ENCODE results near the gene DNM3.

The DNM3 gene

GRCh38 chr1:172122381-172122780 is 281.1 kb downstream of the DNM3 start:
- DNase-seq (ENCODE audit: low read depth) = no peak
- H3K4me3 ChIP-seq (replicated peaks; ENCODE audit: low read depth, low read length) = no peak overlapping the region
- TF ChIP-seq CTCF (IDR thresholded peaks at IDR 0.05; ENCODE audit: low read length, missing control alignments) = no peak

GRCh38 chr1:172125250-172125649 is 284.0 kb downstream of the DNM3 start:
- no peak overlapping the region for H3K4me3 ChIP-seq (replicated peaks; ENCODE audit: low read depth, low read length)
- TF ChIP-seq CTCF (IDR thresholded peaks at IDR 0.05; ENCODE audit: low read length, missing control alignments) = no peak
- DNase-seq (ENCODE audit: low read depth) = no peak

GRCh38 chr1:172125812-172126430 is 284.6 kb downstream of the DNM3 start:
- DNase-seq (ENCODE audit: low read depth) = no peak
- TF ChIP-seq CTCF (IDR thresholded peaks at IDR 0.05; ENCODE audit: low read length, missing control alignments) = no peak
- H3K4me3 ChIP-seq (replicated peaks; ENCODE audit: low read depth, low read length) = no peak overlapping the region

- no peak for DNase-seq (ENCODE audit: low read depth)
- no peak for TF ChIP-seq CTCF (IDR thresholded peaks at IDR 0.05; ENCODE audit: low read length, missing control alignments)
- no peak overlapping the region for H3K4me3 ChIP-seq (replicated peaks; ENCODE audit: low read depth, low read length)
Observed at GRCh38 chr1:172132836-172133235, 291.5 kb downstream of the DNM3 start.

GRCh38 chr1:172134087-172134731 is 292.9 kb downstream of the DNM3 start:
- no peak overlapping the region for H3K4me3 ChIP-seq (replicated peaks; ENCODE audit: low read depth, low read length)
- no peak for TF ChIP-seq CTCF (IDR thresholded peaks at IDR 0.05; ENCODE audit: low read length, missing control alignments)
- no peak for DNase-seq (ENCODE audit: low read depth)

- no peak overlapping the region for H3K4me3 ChIP-seq (replicated peaks; ENCODE audit: low read depth, low read length)
Observed at GRCh38 chr1:172135076-172135672, 293.9 kb downstream of the DNM3 start.

More at GRCh38 chr1:172135076-172135672, 293.9 kb downstream of the DNM3 start:
- peak; percentile 57 for TF ChIP-seq CTCF (IDR thresholded peaks at IDR 0.05; ENCODE audit: low read length, missing control alignments)
- peak; percentile 43 for DNase-seq (ENCODE audit: low read depth)
